HepG2 (cell line): Measurements from ENCODE around the gene CHM. TPM values are rescaled to one million over a fixed set of nuclear protein-coding genes. Genes with fewer than 3 reads are reported as not detected.

Experiments used
- ELF3 ChIP-seq: IDR thresholded peaks from 2 replicates; pipeline ENCODE4 v1.6.1; 2016; ENCODE audit warnings: missing genetic modification reagents, missing compliant biosample characterization
- GTF3A ChIP-seq: sonication (generic); formaldehyde crosslinking; conservative IDR thresholded peaks from 2 replicates; pipeline ENCODE4 v1.4.0; 2020; ENCODE audit warnings: mild to moderate bottlenecking, missing genetic modification reagents
- KLF12 ChIP-seq: sonication (generic); formaldehyde crosslinking; IDR thresholded peaks from 2 replicates; pipeline ENCODE4 v1.4.0; 2020; ENCODE audit warnings: missing genetic modification reagents, borderline replicate concordance
- NFKBIZ ChIP-seq: IDR thresholded peaks from 2 replicates; pipeline ENCODE4 v1.6.1; 2018; ENCODE audit warnings: missing genetic modification reagents, missing compliant biosample characterization
- PITX1 ChIP-seq: sonication (generic); formaldehyde crosslinking; IDR thresholded peaks from 2 replicates; pipeline ENCODE4 v1.5.1; 2020; ENCODE audit warnings: mild to moderate bottlenecking, missing genetic modification reagents
- SCMH1 ChIP-seq: sonication (generic); formaldehyde crosslinking; IDR thresholded peaks from 2 replicates; pipeline ENCODE4 v1.9.0; 2021; ENCODE audit warnings: missing genetic modification reagents, mild to moderate bottlenecking, borderline replicate concordance
- ZBTB7A ChIP-seq: sonication (generic); formaldehyde crosslinking; IDR thresholded peaks from 2 replicates; pipeline ENCODE4 v1.8.0; 2022; ENCODE audit warnings: mild to moderate bottlenecking, missing genetic modification reagents
- ZFX ChIP-seq: sonication (generic); formaldehyde crosslinking; IDR thresholded peaks from 2 replicates; pipeline ENCODE4 v1.4.0; 2020; ENCODE audit warnings: mild to moderate bottlenecking, low read depth, missing genetic modification reagents, moderate library complexity
- ZNF501 ChIP-seq: sonication (generic); formaldehyde crosslinking; IDR thresholded peaks from 2 replicates; pipeline ENCODE4 v1.5.1; 2020; ENCODE audit warnings: mild to moderate bottlenecking, moderate library complexity, missing genetic modification reagents
- ZNF749 ChIP-seq: sonication (generic); formaldehyde crosslinking; IDR thresholded peaks from 2 replicates; pipeline ENCODE4 v1.8.0; 2022; ENCODE audit warnings: mild to moderate bottlenecking, missing genetic modification reagents, moderate library complexity, borderline replicate concordance
- ZNF788 ChIP-seq: sonication (generic); formaldehyde crosslinking; IDR thresholded peaks from 2 replicates; pipeline ENCODE4 v1.5.0; 2020; ENCODE audit warnings: mild to moderate bottlenecking, missing genetic modification reagents, borderline replicate concordance
- ZNF83 ChIP-seq: sonication (generic); formaldehyde crosslinking; IDR thresholded peaks from 2 replicates; pipeline ENCODE4 v1.4.0; 2020; ENCODE audit warnings: missing genetic modification reagents, mild to moderate bottlenecking, borderline replicate concordance
- polyA plus RNA-seq, 8 experiments: library from polyadenylated mRNA; depleted of rRNA in 3 of 8; stranded (reverse) in 7 of 8; unstranded in 1 of 8; fragments of >200 nt; fragmentation: Illumina TruSeq in 4 of 8; extraction: Trizol in 4 of 8; gene quantifications; 2 replicates each; pipeline versions ENCODE4 v1.2.1 to v1.2.3, GENCODE V29; 2011 to 2016; ENCODE audit warnings: low read depth in 4 of 8, missing spikeins in 1 of 8, mixed read lengths in 1 of 8; ENCODE audit not compliant: insufficient read depth in 1 of 8
- total RNA-seq, 5 experiments: library from RNA; depleted of rRNA; stranded (reverse); fragments of >200 nt; fragmentation: Illumina TruSeq; extraction: Trizol; gene quantifications; 2 replicates each; pipeline ENCODE4 v1.2.3, GENCODE V29; 2016; ENCODE audit warnings: low read depth in 1 of 5
- TF ChIP-seq, protein P1 (sequence below): sonication (generic); formaldehyde crosslinking; conservative IDR thresholded peaks from 2 replicates; pipeline ENCODE4 v1.8.0; 2022; ENCODE audit warnings: missing genetic modification reagents
- TF ChIP-seq, protein P2 (sequence below): sonication (generic); formaldehyde crosslinking; IDR thresholded peaks from 2 replicates; pipeline ENCODE4 v1.8.0; 2023; ENCODE audit warnings: mild to moderate bottlenecking, missing genetic modification reagents
- TF ChIP-seq, protein P3 (sequence below): sonication (generic); formaldehyde crosslinking; IDR thresholded peaks from 2 replicates; pipeline ENCODE4 v1.4.0; 2020; ENCODE audit warnings: missing genetic modification reagents
- TF ChIP-seq, protein P4 (sequence below): sonication (generic); formaldehyde crosslinking; conservative IDR thresholded peaks from 2 replicates; pipeline ENCODE4 v1.4.0; 2020; ENCODE audit warnings: mild to moderate bottlenecking, missing genetic modification reagents, moderate library complexity

CHM gene
- total and polyA plus RNA-seq, 2 of the 13 experiments (the other 11 are each of a cell fraction or from before 2014, with no cell fraction given): 15.1 to 15.5 TPM

DNA sequence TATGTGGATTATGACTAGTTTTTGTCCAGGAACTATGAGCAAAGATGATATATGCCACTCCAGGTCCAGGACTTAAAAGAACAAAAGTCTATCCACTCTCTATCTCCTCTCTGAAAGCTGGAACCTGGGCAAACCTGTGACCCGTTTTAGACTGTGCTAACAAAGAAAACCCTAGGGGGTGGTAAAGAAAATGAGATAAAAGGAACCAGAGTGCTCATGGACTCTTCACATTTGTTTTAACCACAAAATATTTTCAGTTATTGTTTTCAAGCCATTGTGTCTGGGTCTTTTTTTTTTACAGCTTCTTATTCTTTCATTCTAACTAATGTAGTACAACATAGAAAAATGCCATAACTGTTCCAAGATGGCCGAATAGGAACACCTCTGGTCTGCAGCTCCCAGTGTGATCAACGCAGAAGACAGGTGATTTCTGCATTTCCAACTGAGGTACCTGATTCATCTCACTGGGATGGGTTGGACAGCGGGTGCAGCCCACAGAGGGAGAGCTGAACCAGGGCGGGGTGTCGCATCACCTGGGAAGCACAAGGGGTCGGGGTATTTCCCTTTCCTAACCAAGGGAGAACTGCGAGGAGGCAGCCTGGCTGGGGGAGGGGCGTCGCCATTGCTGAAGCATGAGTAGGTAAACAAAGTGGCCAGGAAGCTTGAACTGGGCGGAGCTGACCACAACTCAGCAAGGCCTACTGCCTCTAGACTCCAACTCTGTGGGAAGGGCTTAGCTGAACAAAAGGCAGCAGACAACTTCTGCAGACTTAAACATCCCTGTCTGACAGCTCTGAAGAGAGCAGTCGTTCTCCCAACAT, 45.1 kb downstream of the CHM start (continued):
- TF ChIP-seq, protein P1, sequence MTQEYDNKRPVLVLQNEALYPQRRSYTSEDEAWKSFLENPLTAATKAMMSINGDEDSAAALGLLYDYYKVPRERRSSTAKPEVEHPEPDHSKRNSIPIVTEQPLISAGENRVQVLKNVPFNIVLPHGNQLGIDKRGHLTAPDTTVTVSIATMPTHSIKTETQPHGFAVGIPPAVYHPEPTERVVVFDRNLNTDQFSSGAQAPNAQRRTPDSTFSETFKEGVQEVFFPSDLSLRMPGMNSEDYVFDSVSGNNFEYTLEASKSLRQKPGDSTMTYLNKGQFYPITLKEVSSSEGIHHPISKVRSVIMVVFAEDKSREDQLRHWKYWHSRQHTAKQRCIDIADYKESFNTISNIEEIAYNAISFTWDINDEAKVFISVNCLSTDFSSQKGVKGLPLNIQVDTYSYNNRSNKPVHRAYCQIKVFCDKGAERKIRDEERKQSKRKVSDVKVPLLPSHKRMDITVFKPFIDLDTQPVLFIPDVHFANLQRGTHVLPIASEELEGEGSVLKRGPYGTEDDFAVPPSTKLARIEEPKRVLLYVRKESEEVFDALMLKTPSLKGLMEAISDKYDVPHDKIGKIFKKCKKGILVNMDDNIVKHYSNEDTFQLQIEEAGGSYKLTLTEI (CRISPR knock-in tag): no peak
- peak; percentile 26; the same call in 1 of the 2 replicates for TF ChIP-seq ELF3
- TF ChIP-seq, protein P2, sequence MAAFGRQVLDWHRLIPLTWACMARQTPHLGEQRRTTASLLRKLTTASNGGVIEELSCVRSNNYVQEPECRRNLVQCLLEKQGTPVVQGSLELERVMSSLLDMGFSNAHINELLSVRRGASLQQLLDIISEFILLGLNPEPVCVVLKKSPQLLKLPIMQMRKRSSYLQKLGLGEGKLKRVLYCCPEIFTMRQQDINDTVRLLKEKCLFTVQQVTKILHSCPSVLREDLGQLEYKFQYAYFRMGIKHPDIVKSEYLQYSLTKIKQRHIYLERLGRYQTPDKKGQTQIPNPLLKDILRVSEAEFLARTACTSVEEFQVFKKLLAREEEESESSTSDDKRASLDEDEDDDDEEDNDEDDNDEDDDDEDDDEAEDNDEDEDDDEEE: no peak
- no peak for TF ChIP-seq GTF3A (CRISPR knock-in tag)
- no peak for TF ChIP-seq ZNF83 (CRISPR knock-in tag)
- 0 out of 2 replicates have a peak, but pooled peaks have one; percentile 44 for TF ChIP-seq ZNF501 (CRISPR knock-in tag)
- TF ChIP-seq ZFX (CRISPR knock-in tag): peak; percentile 66
- no peak for TF ChIP-seq PITX1 (CRISPR knock-in tag)
- no peak for TF ChIP-seq NFKBIZ (CRISPR knock-in tag)
- no peak for TF ChIP-seq ZBTB7A (CRISPR knock-in tag)
- TF ChIP-seq, protein P3, sequence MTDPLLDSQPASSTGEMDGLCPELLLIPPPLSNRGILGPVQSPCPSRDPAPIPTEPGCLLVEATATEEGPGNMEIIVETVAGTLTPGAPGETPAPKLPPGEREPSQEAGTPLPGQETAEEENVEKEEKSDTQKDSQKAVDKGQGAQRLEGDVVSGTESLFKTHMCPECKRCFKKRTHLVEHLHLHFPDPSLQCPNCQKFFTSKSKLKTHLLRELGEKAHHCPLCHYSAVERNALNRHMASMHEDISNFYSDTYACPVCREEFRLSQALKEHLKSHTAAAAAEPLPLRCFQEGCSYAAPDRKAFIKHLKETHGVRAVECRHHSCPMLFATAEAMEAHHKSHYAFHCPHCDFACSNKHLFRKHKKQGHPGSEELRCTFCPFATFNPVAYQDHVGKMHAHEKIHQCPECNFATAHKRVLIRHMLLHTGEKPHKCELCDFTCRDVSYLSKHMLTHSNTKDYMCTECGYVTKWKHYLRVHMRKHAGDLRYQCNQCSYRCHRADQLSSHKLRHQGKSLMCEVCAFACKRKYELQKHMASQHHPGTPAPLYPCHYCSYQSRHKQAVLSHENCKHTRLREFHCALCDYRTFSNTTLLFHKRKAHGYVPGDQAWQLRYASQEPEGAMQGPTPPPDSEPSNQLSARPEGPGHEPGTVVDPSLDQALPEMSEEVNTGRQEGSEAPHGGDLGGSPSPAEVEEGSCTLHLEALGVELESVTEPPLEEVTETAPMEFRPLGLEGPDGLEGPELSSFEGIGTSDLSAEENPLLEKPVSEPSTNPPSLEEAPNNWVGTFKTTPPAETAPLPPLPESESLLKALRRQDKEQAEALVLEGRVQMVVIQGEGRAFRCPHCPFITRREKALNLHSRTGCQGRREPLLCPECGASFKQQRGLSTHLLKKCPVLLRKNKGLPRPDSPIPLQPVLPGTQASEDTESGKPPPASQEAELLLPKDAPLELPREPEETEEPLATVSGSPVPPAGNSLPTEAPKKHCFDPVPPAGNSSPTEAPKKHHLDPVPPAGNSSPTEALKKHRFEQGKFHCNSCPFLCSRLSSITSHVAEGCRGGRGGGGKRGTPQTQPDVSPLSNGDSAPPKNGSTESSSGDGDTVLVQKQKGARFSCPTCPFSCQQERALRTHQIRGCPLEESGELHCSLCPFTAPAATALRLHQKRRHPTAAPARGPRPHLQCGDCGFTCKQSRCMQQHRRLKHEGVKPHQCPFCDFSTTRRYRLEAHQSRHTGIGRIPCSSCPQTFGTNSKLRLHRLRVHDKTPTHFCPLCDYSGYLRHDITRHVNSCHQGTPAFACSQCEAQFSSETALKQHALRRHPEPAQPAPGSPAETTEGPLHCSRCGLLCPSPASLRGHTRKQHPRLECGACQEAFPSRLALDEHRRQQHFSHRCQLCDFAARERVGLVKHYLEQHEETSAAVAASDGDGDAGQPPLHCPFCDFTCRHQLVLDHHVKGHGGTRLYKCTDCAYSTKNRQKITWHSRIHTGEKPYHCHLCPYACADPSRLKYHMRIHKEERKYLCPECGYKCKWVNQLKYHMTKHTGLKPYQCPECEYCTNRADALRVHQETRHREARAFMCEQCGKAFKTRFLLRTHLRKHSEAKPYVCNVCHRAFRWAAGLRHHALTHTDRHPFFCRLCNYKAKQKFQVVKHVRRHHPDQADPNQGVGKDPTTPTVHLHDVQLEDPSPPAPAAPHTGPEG (CRISPR knock-in tag): no peak
- no peak for TF ChIP-seq SCMH1 (CRISPR knock-in tag)
- TF ChIP-seq KLF12 (CRISPR knock-in tag): no peak
- no peak for TF ChIP-seq ZNF788 (CRISPR knock-in tag)
- no peak for TF ChIP-seq ZNF749
- TF ChIP-seq, protein P4, sequence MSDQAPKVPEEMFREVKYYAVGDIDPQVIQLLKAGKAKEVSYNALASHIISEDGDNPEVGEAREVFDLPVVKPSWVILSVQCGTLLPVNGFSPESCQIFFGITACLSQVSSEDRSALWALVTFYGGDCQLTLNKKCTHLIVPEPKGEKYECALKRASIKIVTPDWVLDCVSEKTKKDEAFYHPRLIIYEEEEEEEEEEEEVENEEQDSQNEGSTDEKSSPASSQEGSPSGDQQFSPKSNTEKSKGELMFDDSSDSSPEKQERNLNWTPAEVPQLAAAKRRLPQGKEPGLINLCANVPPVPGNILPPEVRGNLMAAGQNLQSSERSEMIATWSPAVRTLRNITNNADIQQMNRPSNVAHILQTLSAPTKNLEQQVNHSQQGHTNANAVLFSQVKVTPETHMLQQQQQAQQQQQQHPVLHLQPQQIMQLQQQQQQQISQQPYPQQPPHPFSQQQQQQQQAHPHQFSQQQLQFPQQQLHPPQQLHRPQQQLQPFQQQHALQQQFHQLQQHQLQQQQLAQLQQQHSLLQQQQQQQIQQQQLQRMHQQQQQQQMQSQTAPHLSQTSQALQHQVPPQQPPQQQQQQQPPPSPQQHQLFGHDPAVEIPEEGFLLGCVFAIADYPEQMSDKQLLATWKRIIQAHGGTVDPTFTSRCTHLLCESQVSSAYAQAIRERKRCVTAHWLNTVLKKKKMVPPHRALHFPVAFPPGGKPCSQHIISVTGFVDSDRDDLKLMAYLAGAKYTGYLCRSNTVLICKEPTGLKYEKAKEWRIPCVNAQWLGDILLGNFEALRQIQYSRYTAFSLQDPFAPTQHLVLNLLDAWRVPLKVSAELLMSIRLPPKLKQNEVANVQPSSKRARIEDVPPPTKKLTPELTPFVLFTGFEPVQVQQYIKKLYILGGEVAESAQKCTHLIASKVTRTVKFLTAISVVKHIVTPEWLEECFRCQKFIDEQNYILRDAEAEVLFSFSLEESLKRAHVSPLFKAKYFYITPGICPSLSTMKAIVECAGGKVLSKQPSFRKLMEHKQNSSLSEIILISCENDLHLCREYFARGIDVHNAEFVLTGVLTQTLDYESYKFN (CRISPR knock-in tag): peak; percentile 64
